ENCODE measurements around the gene HOXC10. TPM values are rescaled to one million over a fixed set of nuclear protein-coding genes. Genes with fewer than 3 reads are reported as not detected.

HOXC10 gene
- total and polyA plus RNA-seq, 2 experiments from 2014 or later = not detected

DNA sequence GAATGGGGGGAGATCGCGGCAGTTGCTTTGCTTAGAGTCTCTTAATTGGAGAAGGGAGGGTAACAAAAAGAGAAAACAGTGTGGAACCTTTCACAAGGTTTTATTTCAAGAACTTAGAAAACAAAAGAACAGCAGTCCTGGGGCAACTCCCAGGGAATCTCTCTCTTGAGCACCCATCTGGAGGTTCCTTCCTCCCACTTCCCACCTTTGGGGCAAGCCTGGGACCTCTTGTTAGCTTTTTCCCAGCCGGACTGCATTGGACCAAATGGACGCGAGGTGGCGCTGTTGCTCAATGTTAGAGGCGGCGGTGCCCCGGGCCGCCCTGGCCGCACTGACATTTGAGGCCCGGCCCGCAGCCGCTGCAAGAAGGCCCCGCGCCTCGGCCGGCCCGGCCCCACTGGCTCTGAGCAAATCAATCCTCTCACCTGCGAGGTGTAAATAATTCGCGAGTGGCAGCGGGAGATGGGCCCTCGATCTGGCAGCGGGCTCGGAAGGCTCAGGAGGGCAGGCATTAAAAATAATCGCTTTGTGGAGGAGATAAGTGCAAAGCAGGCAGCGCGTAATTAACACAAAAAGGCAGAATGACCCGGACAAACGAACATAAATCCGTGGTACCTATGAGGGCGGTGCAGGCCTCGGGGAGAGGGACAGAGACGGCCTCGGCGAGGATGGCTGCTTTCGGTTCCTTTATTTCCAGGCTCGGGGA is 21.1 kb downstream of the HOXC10 start:
- TF ChIP-seq JUNB (IDR thresholded peaks at IDR 0.05; ENCODE audit: unreplicated experiment) (no peak), EZH2phosphoT487 (IDR thresholded peaks at IDR 0.05; ENCODE audit: unreplicated experiment) (peak; percentile 96), EZH2 (IDR thresholded peaks at IDR 0.05; ENCODE audit: low read depth, unreplicated experiment) (peak; percentile 92), NANOG (IDR thresholded peaks at IDR 0.05; ENCODE audit: borderline replicate concordance) (no peak), CTCF (conservative IDR thresholded peaks at IDR 0.05; ENCODE audit: low read depth in 2 of 2) (peak; percentile 87 to 93), POLR2AphosphoS5 (IDR thresholded peaks at IDR 0.05; ENCODE audit: low read depth) (no peak)
- Histone ChIP-seq H3K4me3 (no peak overlapping the region), H3K27ac (ENCODE audit: low read depth) (no peak overlapping the region), H2AFZ (no peak overlapping the region), H3K4me2 (peak overlapping the region; percentile 64; the same call in 1 of the 2 replicates), H3F3A (replicated peaks; ENCODE audit: low read depth) (peaks cover 34% of the 10 kb centered on the region), H3K36me3 (ENCODE audit: insufficient read depth) (no peaks in the 10 kb centered on the region), H3K4me1 (ENCODE audit: insufficient read depth) (peaks cover 15% of the 10 kb centered on the region), H3K27me3 (ENCODE audit: insufficient read depth) (peaks cover 100% of the 10 kb centered on the region), H4K20me1 (replicated peaks; ENCODE audit: insufficient read depth) (peaks cover 36% of the 10 kb centered on the region), H3K9me2 (ENCODE audit: insufficient read depth) (no peaks in the 10 kb centered on the region), H3K79me2 (replicated peaks; ENCODE audit: insufficient read depth) (no peaks in the 10 kb centered on the region)
- DNase-seq (ENCODE audit: low spot score) = peak; percentile 95
- H3K27ac Mint-ChIP-seq = no peak overlapping the region
- peaks cover 22% of the 10 kb centered on the region for H3K4me1 Mint-ChIP-seq
- H3K36me3 Mint-ChIP-seq (ENCODE audit: low read depth) = no peaks in the 10 kb centered on the region
- peaks cover 99% of the 10 kb centered on the region for H3K27me3 Mint-ChIP-seq (ENCODE audit: insufficient read depth, low read depth, poor library complexity)
- H3K9me3 Mint-ChIP-seq = no peaks in the 10 kb centered on the region; the same call in 1 of the 3 replicates
- ATAC-seq = peak; percentile 71
- H3K4me3 Mint-ChIP-seq = peak overlapping the region; percentile 15; the same call in 1 of the 3 replicates

DNA sequence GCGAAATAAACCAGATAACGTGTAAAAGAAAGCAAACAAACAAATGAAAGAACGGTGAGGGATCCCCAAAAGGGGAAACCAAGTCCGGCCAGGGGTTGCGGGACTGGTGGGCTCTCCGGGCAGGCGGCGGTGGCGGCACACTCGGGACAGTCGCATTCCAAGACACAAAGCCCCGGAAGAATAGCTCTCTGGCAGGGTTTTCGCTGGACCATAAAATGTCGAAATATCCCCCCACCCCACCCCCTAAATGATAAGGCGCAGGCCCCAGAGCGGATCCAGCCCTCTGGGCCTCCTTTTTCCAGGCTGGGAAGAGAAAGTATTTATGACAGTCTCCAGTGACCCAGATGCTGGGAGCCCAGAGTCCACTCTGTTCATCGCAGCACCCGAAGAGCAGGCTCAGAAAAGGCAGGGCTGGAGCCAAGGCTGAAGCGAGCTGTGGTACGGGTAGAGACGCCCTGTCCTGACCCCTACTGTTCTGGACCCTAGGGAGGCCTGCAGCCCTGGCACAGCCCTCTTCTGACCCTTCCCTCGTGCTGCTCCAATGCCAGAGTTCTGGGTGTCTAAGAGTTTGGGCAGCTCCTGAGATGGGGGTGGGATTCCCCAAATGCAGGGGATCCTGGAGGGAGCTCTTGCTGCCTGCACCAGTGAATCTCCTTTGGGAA is 21.7 kb downstream of the HOXC10 start:
- Mint-ChIP-seq H3K27ac (no peak overlapping the region), H3K9me3 (no peaks in the 10 kb centered on the region; the same call in 1 of the 3 replicates), H3K27me3 (ENCODE audit: insufficient read depth, low read depth, poor library complexity) (peaks cover 99% of the 10 kb centered on the region), H3K4me1 (peaks cover 27% of the 10 kb centered on the region), H3K4me3 (no peak overlapping the region), H3K36me3 (ENCODE audit: low read depth) (no peaks in the 10 kb centered on the region)
- H3K9me2 ChIP-seq (ENCODE audit: insufficient read depth) = no peaks in the 10 kb centered on the region
- H3F3A ChIP-seq (replicated peaks; ENCODE audit: low read depth) = peaks cover 31% of the 10 kb centered on the region
- H3K27ac ChIP-seq (ENCODE audit: low read depth) = no peak overlapping the region
- H3K4me1 ChIP-seq (ENCODE audit: insufficient read depth) = peaks cover 21% of the 10 kb centered on the region
- H3K4me3 ChIP-seq = no peak overlapping the region
- no peaks in the 10 kb centered on the region for H3K36me3 ChIP-seq (ENCODE audit: insufficient read depth)
- no peak overlapping the region for H2AFZ ChIP-seq
- no peaks in the 10 kb centered on the region for H3K79me2 ChIP-seq (replicated peaks; ENCODE audit: insufficient read depth)
- no peak for ATAC-seq
- no peak for DNase-seq (ENCODE audit: low spot score)
- peaks cover 100% of the 10 kb centered on the region for H3K27me3 ChIP-seq (ENCODE audit: insufficient read depth)
- H3K4me2 ChIP-seq = peak overlapping the region; percentile 64; the same call in 1 of the 2 replicates
- peaks cover 34% of the 10 kb centered on the region for H4K20me1 ChIP-seq (replicated peaks; ENCODE audit: insufficient read depth)
- TF ChIP-seq CREB1 (CRISPR knock-in tag; IDR thresholded peaks at IDR 0.05; ENCODE audit: low read depth) (no peak), POLR2AphosphoS5 (IDR thresholded peaks at IDR 0.05; ENCODE audit: low read depth) (no peak), STAT1 (IDR thresholded peaks at IDR 0.05; ENCODE audit: unreplicated experiment) (no peak), ETS1 (IDR thresholded peaks at IDR 0.05) (no peak), EZH2 (IDR thresholded peaks at IDR 0.05; ENCODE audit: low read depth, unreplicated experiment) (no peak), EZH2phosphoT487 (IDR thresholded peaks at IDR 0.05; ENCODE audit: unreplicated experiment) (no peak), NANOG (IDR thresholded peaks at IDR 0.05; ENCODE audit: borderline replicate concordance) (no peak), ZNF331 (CRISPR knock-in tag; IDR thresholded peaks at IDR 0.05; ENCODE audit: low read depth) (no peak)
- TF ChIP-seq, protein P1, sequence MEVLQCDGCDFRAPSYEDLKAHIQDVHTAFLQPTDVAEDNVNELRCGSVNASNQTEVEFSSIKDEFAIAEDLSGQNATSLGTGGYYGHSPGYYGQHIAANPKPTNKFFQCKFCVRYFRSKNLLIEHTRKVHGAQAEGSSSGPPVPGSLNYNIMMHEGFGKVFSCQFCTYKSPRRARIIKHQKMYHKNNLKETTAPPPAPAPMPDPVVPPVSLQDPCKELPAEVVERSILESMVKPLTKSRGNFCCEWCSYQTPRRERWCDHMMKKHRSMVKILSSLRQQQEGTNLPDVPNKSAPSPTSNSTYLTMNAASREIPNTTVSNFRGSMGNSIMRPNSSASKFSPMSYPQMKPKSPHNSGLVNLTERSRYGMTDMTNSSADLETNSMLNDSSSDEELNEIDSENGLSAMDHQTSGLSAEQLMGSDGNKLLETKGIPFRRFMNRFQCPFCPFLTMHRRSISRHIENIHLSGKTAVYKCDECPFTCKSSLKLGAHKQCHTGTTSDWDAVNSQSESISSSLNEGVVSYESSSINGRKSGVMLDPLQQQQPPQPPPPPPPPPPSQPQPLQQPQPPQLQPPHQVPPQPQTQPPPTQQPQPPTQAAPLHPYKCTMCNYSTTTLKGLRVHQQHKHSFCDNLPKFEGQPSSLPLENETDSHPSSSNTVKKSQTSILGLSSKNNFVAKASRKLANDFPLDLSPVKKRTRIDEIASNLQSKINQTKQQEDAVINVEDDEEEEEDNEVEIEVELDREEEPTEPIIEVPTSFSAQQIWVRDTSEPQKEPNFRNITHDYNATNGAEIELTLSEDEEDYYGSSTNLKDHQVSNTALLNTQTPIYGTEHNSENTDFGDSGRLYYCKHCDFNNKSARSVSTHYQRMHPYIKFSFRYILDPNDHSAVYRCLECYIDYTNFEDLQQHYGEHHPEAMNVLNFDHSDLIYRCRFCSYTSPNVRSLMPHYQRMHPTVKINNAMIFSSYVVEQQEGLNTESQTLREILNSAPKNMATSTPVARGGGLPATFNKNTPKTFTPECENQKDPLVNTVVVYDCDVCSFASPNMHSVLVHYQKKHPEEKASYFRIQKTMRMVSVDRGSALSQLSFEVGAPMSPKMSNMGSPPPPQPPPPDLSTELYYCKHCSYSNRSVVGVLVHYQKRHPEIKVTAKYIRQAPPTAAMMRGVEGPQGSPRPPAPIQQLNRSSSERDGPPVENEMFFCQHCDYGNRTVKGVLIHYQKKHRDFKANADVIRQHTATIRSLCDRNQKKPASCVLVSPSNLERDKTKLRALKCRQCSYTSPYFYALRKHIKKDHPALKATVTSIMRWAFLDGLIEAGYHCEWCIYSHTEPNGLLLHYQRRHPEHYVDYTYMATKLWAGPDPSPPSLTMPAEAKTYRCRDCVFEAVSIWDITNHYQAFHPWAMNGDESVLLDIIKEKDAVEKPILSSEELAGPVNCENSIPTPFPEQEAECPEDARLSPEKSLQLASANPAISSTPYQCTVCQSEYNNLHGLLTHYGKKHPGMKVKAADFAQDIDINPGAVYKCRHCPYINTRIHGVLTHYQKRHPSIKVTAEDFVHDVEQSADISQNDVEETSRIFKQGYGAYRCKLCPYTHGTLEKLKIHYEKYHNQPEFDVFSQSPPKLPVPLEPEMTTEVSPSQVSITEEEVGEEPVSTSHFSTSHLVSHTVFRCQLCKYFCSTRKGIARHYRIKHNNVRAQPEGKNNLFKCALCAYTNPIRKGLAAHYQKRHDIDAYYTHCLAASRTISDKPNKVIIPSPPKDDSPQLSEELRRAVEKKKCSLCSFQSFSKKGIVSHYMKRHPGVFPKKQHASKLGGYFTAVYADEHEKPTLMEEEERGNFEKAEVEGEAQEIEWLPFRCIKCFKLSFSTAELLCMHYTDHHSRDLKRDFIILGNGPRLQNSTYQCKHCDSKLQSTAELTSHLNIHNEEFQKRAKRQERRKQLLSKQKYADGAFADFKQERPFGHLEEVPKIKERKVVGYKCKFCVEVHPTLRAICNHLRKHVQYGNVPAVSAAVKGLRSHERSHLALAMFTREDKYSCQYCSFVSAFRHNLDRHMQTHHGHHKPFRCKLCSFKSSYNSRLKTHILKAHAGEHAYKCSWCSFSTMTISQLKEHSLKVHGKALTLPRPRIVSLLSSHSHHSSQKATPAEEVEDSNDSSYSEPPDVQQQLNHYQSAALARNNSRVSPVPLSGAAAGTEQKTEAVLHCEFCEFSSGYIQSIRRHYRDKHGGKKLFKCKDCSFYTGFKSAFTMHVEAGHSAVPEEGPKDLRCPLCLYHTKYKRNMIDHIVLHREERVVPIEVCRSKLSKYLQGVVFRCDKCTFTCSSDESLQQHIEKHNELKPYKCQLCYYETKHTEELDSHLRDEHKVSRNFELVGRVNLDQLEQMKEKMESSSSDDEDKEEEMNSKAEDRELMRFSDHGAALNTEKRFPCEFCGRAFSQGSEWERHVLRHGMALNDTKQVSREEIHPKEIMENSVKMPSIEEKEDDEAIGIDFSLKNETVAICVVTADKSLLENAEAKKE (CRISPR knock-in tag; IDR thresholded peaks at IDR 0.05) = no peak

Measured in GM23338 (cell line).